Caco-2 (cell line): Measurements from ENCODE around the gene ADAMTS9. TPM values are rescaled to one million over a fixed set of nuclear protein-coding genes. Genes with fewer than 3 reads are reported as not detected.

ENCODE experiments used
- BruUV-seq: library from RNA; stranded (reverse); fragments of 400-500 nt; replicated peaks from 2 replicates; lab custom pipeline; 2021; lab: Mats Ljungman, UMichigan
- CTCF ChIA-PET: fragments of 300-600 bp; sonication (Branson Sonifier 250); formaldehyde crosslinking; loops from one replicate; lab custom pipeline; 2022; ENCODE audit warnings: antibody characterized with exemption; lab: Charles Lee
- POLR2A ChIA-PET: fragments of 300-600 bp; sonication (Branson Sonifier 250); formaldehyde crosslinking; loops from one replicate; lab custom pipeline; 2022; ENCODE audit warnings: antibody characterized with exemption; lab: Charles Lee
- DNase-seq, 2 experiments: peaks; one replicate each; pipeline versions ENCODE4 v3.0.0 to v3.0.0-alpha.2; 2020 to 2022
- H3K27me3 ChIP-seq: replicated peaks from 2 replicates; pipeline ENCODE4 v1.6.0; 2011; ENCODE audit warnings: low read length; ENCODE audit not compliant: control insufficient read depth, insufficient read depth
- H3K36me3 ChIP-seq: 2 replicates; pipeline ENCODE4 v1.5.1; 2011; ENCODE audit warnings: low read length; ENCODE audit not compliant: control insufficient read depth, insufficient read depth
- H3K4me1 ChIP-seq: fragments of 250-450 bp; sonication (Bioruptor Pico); 2 replicates; pipeline ENCODE4 v1.5.1; 2020; ENCODE audit warnings: mild to moderate bottlenecking
- H3K4me3 ChIP-seq: 2 replicates; pipeline ENCODE4 v1.5.1; 2011; ENCODE audit warnings: low read depth, mild to moderate bottlenecking, control low read depth, low read length
- H3K9me3 ChIP-seq: fragments of 250-450 bp; sonication (Bioruptor Pico); 2 replicates; pipeline ENCODE4 v1.5.1; 2020; ENCODE audit warnings: mild to moderate bottlenecking, moderate library complexity
- H3K27ac Mint-ChIP-seq: one replicate; pipeline ENCODE4 v1.8.0; 2022; ENCODE audit warnings: mixed read lengths; ENCODE audit not compliant: unreplicated experiment
- H3K27me3 Mint-ChIP-seq: one replicate; pipeline ENCODE4 v1.8.0; 2022; ENCODE audit warnings: mixed read lengths; ENCODE audit not compliant: insufficient read depth, unreplicated experiment
- H3K36me3 Mint-ChIP-seq: one replicate; pipeline ENCODE4 v1.8.0; 2022; ENCODE audit warnings: mild to moderate bottlenecking, mixed read lengths; ENCODE audit not compliant: insufficient read depth, unreplicated experiment
- H3K4me1 Mint-ChIP-seq: one replicate; pipeline ENCODE4 v1.8.0; 2022; ENCODE audit warnings: low read depth, mixed read lengths; ENCODE audit not compliant: unreplicated experiment
- H3K4me3 Mint-ChIP-seq: one replicate; pipeline ENCODE4 v1.8.0; 2022; ENCODE audit warnings: mild to moderate bottlenecking, moderate library complexity, mixed read lengths; ENCODE audit not compliant: unreplicated experiment
- H3K9me3 Mint-ChIP-seq: one replicate; pipeline ENCODE4 v1.8.0; 2022; ENCODE audit warnings: mixed read lengths; ENCODE audit not compliant: unreplicated experiment
- intact Hi-C: fragments of 100-400 bp; cut with micrococcal nuclease; formaldehyde crosslinking; loops from one replicate; pipeline ENCODE4 v1.10.0; 2022; ENCODE audit not compliant: unreplicated experiment
- total RNA-seq: library from RNA; stranded (reverse); gene quantifications from 2 replicates; pipeline ENCODE4 v1.2.3, GENCODE V29; 2022
- TF ChIP-seq, protein P1 (sequence below), 2 experiments: fragments of 200-600 bp in 1 of 2; IDR thresholded peaks; 1 replicate in 1 of 2; 2 replicates in 1 of 2; pipeline versions ENCODE4 v1.5.1 to v1.8.0; 2011 to 2022; ENCODE audit warnings: antibody characterized with exemption in 1 of 2, control low read depth in 1 of 2, inconsistent platforms in 1 of 2, low read depth in 1 of 2, low read length in 1 of 2, mild to moderate bottlenecking in 1 of 2, moderate library complexity in 1 of 2; ENCODE audit not compliant: insufficient read depth in 1 of 2, severe bottlenecking in 1 of 2, unreplicated experiment in 1 of 2

ADAMTS9 gene
- total RNA-seq, 1 experiment from 2014 or later, result 4.0 TPM

- intact Hi-C loops, result no loop called here
- peaks cover 5% of the 10 kb centered on the region for H3K4me1 Mint-ChIP-seq
- no peaks in the 10 kb centered on the region for H3K27me3 Mint-ChIP-seq
- H3K36me3 ChIP-seq, result no peaks in the 10 kb centered on the region
- no peak overlapping the region for H3K27ac Mint-ChIP-seq
- ChIA-PET CTCF (no interaction called here), POLR2A (no interaction called here)
- H3K9me3 ChIP-seq, result no peaks in the 10 kb centered on the region
- TF ChIP-seq, protein P1, sequence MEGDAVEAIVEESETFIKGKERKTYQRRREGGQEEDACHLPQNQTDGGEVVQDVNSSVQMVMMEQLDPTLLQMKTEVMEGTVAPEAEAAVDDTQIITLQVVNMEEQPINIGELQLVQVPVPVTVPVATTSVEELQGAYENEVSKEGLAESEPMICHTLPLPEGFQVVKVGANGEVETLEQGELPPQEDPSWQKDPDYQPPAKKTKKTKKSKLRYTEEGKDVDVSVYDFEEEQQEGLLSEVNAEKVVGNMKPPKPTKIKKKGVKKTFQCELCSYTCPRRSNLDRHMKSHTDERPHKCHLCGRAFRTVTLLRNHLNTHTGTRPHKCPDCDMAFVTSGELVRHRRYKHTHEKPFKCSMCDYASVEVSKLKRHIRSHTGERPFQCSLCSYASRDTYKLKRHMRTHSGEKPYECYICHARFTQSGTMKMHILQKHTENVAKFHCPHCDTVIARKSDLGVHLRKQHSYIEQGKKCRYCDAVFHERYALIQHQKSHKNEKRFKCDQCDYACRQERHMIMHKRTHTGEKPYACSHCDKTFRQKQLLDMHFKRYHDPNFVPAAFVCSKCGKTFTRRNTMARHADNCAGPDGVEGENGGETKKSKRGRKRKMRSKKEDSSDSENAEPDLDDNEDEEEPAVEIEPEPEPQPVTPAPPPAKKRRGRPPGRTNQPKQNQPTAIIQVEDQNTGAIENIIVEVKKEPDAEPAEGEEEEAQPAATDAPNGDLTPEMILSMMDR (IDR thresholded peaks at IDR 0.05; ENCODE audit: insufficient read depth in 1 of 2, low read depth in 1 of 2, low read length in 1 of 2, severe bottlenecking in 1 of 2, unreplicated experiment in 1 of 2), result no peak
- no peaks in the 10 kb centered on the region for H3K9me3 Mint-ChIP-seq
- peaks cover 19% of the 10 kb centered on the region for H3K4me1 ChIP-seq
- H3K4me3 ChIP-seq, result no peak overlapping the region
- H3K36me3 Mint-ChIP-seq, result no peaks in the 10 kb centered on the region
- no peak for DNase-seq
- H3K27me3 ChIP-seq, result no peaks in the 10 kb centered on the region
- H3K4me3 Mint-ChIP-seq, result no peak overlapping the region
- BruUV-seq, result no TSS peak
These were observed 103.6 kb downstream of the ADAMTS9 start for GRCh38 chr3:64584179-64584578.

- Mint-ChIP-seq H3K36me3 (no peaks in the 10 kb centered on the region), H3K27ac (no peak overlapping the region), H3K27me3 (no peaks in the 10 kb centered on the region), H3K4me3 (no peak overlapping the region), H3K4me1 (peaks cover 14% of the 10 kb centered on the region), H3K9me3 (no peaks in the 10 kb centered on the region)
- peaks cover 26% of the 10 kb centered on the region for H3K4me1 ChIP-seq
- TF ChIP-seq, protein P1 (IDR thresholded peaks at IDR 0.05; ENCODE audit: insufficient read depth in 1 of 2, low read depth in 1 of 2, low read length in 1 of 2, severe bottlenecking in 1 of 2, unreplicated experiment in 1 of 2), result no peak
- CTCF ChIA-PET, result no interaction called here
- no peaks in the 10 kb centered on the region for H3K9me3 ChIP-seq
- POLR2A ChIA-PET, result no interaction called here
- intact Hi-C loops, result no loop called here
- H3K36me3 ChIP-seq, result no peaks in the 10 kb centered on the region
- H3K27me3 ChIP-seq, result no peaks in the 10 kb centered on the region
- no peak for DNase-seq
- H3K4me3 ChIP-seq, result no peak overlapping the region
- no TSS peak for BruUV-seq
These were observed 109.0 kb downstream of the ADAMTS9 start for GRCh38 chr3:64578797-64579196.

DNA sequence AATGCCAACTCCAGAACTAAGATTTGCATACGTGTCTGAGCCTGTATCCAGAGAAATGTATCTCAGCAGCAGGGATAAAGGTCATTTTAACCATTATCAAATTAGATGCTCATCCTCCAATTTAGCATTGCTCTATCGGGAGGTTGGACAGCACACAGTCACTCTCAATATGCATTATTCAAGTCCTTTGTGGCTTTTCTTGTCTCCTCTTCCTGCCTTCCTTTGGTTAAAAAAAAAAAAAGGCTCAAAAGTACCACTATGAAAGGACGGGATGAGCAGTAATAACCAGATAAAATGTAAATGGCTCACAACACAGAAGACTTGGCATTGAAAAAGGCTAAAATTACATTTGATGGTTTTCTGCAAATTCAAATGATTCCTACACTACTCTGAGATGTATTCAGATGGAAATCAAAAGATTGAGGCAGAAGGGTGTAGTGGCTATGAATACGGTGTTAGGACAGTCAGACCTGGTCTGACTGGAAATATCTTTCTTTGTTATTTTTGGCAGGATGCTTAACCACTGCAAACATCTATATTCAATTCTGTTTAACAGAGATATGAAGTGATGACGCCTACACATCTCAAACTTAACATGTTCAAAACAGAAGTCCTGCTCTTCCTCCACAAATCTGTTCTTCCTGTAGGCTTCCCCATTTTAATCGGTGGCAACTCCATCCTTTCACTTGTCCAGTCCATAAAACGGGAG, 109.6 kb downstream of the ADAMTS9 start:
- intact Hi-C loops, result no loop called here
- POLR2A ChIA-PET, result no interaction called here
- Mint-ChIP-seq H3K9me3 (no peaks in the 10 kb centered on the region), H3K36me3 (no peaks in the 10 kb centered on the region), H3K4me1 (peaks cover 14% of the 10 kb centered on the region), H3K27me3 (no peaks in the 10 kb centered on the region), H3K27ac (no peak overlapping the region), H3K4me3 (no peak overlapping the region)
- H3K4me1 ChIP-seq, result peaks cover 26% of the 10 kb centered on the region
- no peak for DNase-seq
- no TSS peak for BruUV-seq
- CTCF ChIA-PET, result no interaction called here
- H3K36me3 ChIP-seq, result no peaks in the 10 kb centered on the region
- no peak overlapping the region for H3K4me3 ChIP-seq
- TF ChIP-seq, protein P1 (IDR thresholded peaks at IDR 0.05; ENCODE audit: insufficient read depth in 1 of 2, low read depth in 1 of 2, low read length in 1 of 2, severe bottlenecking in 1 of 2, unreplicated experiment in 1 of 2), result no peak
- no peaks in the 10 kb centered on the region for H3K9me3 ChIP-seq
- no peaks in the 10 kb centered on the region for H3K27me3 ChIP-seq
